NOMO-1 treated with dmso at 0.1 percent for 144 hours (cell line): ENCODE measurements around the gene RFPL4AL1.
"Not testable (repeated sequence)": the region's sequence is repeated elsewhere in the genome, so short reads cannot be mapped to it uniquely, and the experiment has no call there.

Experiments used
- DNase-seq: peaks from one replicate; lab custom pipeline; 2025; ENCODE audit not compliant: unreplicated experiment; lab: John Stamatoyannopoulos, UW

The RFPL4AL1 gene

GRCh38 chr19:55768818-55769217, at the start of gene RFPL4AL1:
TSS of gene RFPL4AL1 (plus strand) at chr19:55769118. CDS start at chr19:55771805, 2,687 bp downstream.
- DNase-seq: not testable (repeated sequence)

GRCh38 chr19:55720214-55720746, 48.6 kb upstream of the RFPL4AL1 start:
- no peak for DNase-seq

GRCh38 chr19:55720801-55721200, 48.1 kb upstream of the RFPL4AL1 start:
- DNase-seq: no peak

- no peak for DNase-seq
Observed at GRCh38 chr19:55723491-55723890, 45.4 kb upstream of the RFPL4AL1 start.

DNA sequence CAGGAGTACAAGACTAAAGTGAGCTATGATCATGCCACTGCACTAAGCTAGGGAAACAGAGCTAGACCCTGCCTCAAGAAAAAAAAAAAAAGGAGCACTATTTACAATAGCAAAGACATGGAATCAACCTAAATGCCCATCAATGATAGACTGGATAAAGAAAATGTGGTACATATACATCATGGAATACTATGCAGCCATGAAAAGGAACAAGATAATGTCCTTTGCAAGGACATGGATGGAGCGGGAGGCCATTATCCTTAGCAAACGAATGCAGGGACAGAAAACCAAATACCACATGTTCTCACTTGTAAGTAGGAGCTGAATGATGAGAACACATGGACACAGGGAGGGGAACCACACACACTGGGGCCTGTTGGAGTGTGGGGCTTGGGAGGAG, 38.5 kb upstream of the RFPL4AL1 start:
- not testable (repeated sequence) for DNase-seq

- no peak for DNase-seq
Observed at GRCh38 chr19:55738302-55738701, 30.6 kb upstream of the RFPL4AL1 start, which contains the start of gene NLRP9. TSS of gene NLRP9 (minus strand) at chr19:55738402. CDS start at chr19:55738374, 28 bp downstream.

DNA sequence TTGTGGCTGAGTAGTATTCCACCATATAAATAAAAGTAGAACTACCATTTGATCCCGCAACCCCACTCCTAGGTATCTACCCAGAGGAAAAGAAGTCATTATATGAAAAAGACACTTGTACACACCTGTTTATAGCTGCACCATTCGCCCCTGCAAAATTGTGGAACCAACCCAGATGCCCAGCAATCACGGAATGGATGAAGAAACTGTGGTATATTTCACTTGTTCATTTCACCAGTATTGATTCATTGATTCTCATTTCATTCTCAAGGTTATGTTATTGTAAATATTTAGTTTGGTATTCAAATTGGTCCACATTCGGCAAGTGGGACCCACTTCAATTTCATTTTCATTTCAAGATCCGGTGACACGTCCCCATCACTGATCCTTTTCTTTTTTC, 18.2 kb upstream of the RFPL4AL1 start:
- no peak for DNase-seq

DNA sequence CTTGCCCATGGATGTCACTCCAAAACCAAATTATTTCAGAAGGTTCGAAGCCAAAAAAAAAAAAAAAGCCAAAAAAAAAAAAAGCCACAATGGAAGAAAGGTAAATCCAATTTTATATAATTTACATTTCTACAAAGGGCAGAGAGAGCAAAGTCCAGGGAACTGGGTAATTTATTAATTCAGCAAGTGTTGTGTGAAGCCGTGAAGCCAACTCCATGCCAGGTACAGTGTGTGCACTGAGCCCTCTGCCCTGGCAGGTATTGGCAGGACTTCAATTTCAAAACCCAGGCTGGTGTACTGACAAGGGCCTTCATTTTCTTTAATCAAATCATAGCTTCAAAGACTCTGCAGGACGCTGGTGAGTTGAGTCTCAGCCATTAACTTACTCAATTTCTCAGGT, 15.5 kb upstream of the RFPL4AL1 start:
- no peak for DNase-seq

DNA sequence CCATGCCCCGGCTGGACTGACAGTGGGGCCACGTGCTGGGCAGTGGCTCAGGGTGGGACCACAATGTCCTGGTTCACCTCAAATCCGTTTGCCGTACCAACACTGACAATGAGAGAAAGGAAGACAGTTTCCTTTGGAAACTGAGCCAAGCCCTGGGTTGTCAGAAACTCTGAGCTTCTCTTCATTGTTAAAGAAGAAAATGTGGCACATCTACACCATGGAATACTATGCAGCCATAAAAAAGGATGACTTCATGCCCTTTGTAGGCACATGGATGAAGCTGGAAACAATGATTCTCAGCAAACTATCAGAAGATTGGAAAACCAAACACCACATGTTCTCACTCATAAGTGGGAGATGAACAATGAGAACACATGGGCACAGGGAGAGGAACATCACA, 12.1 kb upstream of the RFPL4AL1 start:
- DNase-seq: not testable (repeated sequence)

DNA sequence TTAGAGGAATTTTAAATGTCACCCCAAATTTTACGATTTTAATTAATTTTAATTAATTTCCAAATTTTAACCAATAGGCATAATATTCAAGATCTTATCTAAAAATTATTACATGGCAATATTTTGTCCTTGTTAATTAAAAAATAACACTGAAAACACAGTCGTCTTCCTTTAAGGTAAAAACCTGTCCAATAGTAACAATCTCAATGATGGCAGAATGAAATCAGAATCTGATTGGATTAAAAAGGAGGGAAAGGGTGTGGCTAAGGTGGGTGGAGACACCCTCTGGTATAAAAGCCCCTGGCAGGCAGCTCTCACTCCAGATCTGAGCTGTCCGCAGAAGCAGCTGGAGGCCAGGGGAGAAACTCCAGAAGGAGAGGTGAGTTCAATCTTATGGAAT, 10.1 kb upstream of the RFPL4AL1 start, which contains the start of gene RFPL4A:
TSS of gene RFPL4A (plus strand) at position 301 of the 400 bp plus-strand sequence. CDS start 2,704 bp downstream, outside the sequence.
- DNase-seq: not testable (repeated sequence)

DNA sequence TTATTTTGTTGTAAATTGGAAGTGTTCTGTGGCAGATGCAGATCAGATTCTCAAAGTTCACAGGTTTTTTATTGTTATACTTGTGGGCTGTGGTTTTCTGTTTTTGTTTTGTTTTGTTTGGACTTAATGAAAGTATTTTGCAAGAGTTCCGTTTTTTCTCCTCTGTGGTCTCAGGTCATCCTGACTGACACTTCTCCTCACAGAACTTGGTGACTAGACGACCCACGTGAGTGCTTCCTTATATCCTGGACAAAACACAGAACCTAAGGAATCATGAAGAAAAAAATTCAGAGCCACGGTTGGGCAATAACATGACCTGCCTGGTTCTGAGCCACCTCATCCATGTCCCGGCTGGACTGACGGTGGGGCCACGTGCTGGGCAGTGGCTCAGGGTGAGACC, 2.5 kb upstream of the RFPL4AL1 start:
- DNase-seq: no peak

GRCh38 chr19:55769632-55770031, 714 bp downstream of the RFPL4AL1 start:
- DNase-seq: not testable (repeated sequence)

- DNase-seq: no peak
Observed at GRCh38 chr19:55777528-55777927, 8.6 kb downstream of the RFPL4AL1 start.

- DNase-seq: no peak
Observed at GRCh38 chr19:55778331-55778730, 9.4 kb downstream of the RFPL4AL1 start.

- no peak for DNase-seq
Observed at GRCh38 chr19:55781112-55781511, 12.2 kb downstream of the RFPL4AL1 start.

DNA sequence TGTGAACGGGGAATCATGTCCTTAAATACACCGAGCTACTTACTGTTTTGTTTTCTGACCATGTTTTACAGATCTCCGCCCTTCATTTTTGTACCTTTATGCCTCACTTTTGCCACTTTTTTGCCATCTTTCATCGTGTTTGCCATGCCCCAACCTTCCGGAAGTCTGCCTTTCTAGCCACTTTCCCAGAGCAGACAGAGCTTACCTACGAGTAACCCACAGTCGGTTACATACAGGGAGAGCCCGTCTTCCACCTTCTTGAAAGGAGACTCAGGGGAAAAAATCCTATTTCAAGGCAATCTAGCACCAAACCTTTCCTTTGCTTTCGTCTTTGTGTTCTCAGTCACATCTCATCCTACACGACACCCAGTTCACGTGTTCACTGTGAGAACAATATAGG, 26.1 kb downstream of the RFPL4AL1 start:
- no peak for DNase-seq

- DNase-seq: no peak
Observed at GRCh38 chr19:55801416-55801815, 32.5 kb downstream of the RFPL4AL1 start.

DNA sequence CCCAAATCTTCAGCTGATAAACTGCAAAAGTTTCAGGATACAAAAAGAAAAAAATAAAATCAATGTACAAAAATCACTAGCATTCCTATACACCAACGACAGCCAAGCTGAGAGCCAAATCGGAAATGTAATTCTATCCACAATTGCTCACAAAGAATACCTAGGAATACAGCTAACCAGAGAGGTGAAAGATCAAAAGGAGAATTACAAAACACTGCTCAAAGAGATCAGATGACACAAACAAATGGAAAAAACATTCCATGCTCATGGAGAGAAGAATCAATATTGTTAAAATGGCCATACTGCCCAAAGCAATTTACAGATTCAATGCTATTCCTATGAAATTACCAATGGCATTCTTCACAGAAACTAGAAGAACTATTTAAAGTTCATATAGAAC, 33.4 kb downstream of the RFPL4AL1 start:
- DNase-seq: no peak

GRCh38 chr19:55809381-55810058, 40.6 kb downstream of the RFPL4AL1 start:
- DNase-seq: peak; percentile 38

DNA sequence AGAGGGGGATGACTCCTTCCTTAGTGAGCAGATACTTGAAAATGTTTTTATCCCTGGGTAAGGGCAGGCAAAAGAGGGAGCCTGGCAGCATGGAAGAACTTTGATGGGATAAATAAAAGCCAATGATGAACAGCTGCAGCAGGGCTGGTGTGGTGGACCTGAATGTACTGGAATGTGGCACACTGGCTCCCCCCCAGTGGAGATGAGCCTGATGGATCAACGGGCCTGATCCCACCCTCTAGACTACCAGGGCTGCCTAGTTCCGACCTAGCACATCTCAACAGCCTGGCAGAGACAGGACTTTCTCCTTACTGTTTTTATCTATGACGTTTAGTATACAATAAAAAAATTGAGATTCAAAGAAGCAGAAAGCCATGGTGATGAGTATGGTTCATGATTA, 42.4 kb downstream of the RFPL4AL1 start:
- DNase-seq: no peak

DNA sequence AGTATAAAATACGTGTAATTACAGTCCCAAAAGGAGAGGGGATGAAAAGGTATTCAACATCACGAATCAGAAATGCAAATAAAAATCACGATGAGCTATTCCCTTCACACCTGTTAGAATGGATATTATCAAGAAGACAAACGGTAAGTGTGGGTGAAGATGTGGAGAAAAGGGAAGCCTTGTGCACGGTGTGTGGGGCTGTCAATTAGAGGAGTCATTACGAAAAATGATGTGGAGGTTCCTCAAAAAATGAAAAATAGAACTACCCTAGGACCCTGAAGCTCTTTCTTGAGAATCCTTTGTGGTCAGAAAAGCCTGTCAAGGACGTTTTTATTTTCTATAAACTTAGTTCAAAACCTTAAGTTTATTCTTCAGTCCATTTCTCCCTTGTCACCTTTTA, 43.5 kb downstream of the RFPL4AL1 start:
- DNase-seq: no peak

GRCh38 chr19:55813906-55814305, 45.0 kb downstream of the RFPL4AL1 start:
- no peak for DNase-seq

- DNase-seq: no peak
Observed at GRCh38 chr19:55820037-55820436, 51.1 kb downstream of the RFPL4AL1 start.
